Measurements from ENCODE around the gene SOX6.

The SOX6 gene

GRCh38 chr11:16086229-16086819 is 270.0 kb downstream of the SOX6 start:
- Histone ChIP-seq H3K27me3 (no peaks in the 10 kb centered on the region), H3K9me3 (no peaks in the 10 kb centered on the region), H3K36me3 (no peaks in the 10 kb centered on the region), H3K4me3 (no peak overlapping the region), H3K4me1 (peaks cover 0 to 15% (median 2%) of the 10 kb centered on the region in 4 donors), H3K27ac (no peak overlapping the region)
- DNase-seq, result no peak
- TF ChIP-seq, protein P1, sequence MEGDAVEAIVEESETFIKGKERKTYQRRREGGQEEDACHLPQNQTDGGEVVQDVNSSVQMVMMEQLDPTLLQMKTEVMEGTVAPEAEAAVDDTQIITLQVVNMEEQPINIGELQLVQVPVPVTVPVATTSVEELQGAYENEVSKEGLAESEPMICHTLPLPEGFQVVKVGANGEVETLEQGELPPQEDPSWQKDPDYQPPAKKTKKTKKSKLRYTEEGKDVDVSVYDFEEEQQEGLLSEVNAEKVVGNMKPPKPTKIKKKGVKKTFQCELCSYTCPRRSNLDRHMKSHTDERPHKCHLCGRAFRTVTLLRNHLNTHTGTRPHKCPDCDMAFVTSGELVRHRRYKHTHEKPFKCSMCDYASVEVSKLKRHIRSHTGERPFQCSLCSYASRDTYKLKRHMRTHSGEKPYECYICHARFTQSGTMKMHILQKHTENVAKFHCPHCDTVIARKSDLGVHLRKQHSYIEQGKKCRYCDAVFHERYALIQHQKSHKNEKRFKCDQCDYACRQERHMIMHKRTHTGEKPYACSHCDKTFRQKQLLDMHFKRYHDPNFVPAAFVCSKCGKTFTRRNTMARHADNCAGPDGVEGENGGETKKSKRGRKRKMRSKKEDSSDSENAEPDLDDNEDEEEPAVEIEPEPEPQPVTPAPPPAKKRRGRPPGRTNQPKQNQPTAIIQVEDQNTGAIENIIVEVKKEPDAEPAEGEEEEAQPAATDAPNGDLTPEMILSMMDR (IDR thresholded peaks at IDR 0.05), result no peak
- intact Hi-C loops (cut with DNase I; ENCODE audit: low total_unique reads), result no loop called here

GRCh38 chr11:16082095-16083055 is 274.0 kb downstream of the SOX6 start:
- H3K4me3 ChIP-seq, result no peak overlapping the region
- intact Hi-C loops (cut with DNase I; ENCODE audit: low total_unique reads), result no loop called here

DNA sequence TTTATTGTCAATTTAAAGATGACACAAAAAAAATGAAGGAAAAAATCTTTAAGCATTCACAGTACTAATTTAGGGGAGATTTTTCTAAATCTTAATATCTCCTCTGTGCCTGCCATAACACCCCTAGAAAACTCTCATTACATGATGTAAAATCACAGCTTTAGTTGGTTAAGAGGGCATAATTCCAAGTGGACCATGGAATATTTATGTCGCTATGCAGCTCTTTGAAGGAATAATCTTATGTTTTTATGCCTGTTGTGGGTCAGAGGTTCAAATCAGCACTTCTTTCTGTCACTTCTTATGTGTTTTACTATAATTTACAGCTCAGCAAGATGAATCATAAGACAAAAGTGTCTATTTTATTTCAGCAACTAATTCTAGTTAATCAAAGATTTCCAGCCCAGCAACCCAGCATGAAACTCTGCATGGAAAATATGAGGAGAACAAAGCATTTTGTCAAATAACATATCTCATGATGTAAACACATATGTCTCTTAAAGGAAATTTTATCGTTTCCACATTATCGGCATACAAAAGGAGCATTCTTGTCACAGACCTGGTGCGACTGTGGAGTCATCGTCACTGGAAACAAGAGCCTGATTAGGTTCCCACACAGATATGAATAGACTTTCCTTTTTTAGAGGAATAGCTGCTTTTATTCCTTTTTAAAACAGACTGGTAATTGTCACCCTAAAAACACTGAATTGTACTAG is 274.8 kb downstream of the SOX6 start:
- no peaks in the 10 kb centered on the region for H3K27me3 ChIP-seq
- no peaks in the 10 kb centered on the region for H3K36me3 ChIP-seq
- intact Hi-C loops (cut with DNase I; ENCODE audit: low total_unique reads), result no loop called here
- DNase-seq, result no peak
- no peaks in the 10 kb centered on the region for H3K9me3 ChIP-seq
- peaks cover 0 to 15% (median 2%) of the 10 kb centered on the region in 4 donors for H3K4me1 ChIP-seq
- no peak overlapping the region for H3K27ac ChIP-seq
- TF ChIP-seq, protein P1 (IDR thresholded peaks at IDR 0.05), result no peak
- H3K4me3 ChIP-seq, result no peak overlapping the region

More at GRCh38 chr11:16082095-16083055, 274.0 kb downstream of the SOX6 start:
- H3K27me3 ChIP-seq, result no peaks in the 10 kb centered on the region
- DNase-seq, result no peak
- H3K9me3 ChIP-seq, result no peaks in the 10 kb centered on the region
- H3K4me1 ChIP-seq, result peaks cover 0 to 15% (median 2%) of the 10 kb centered on the region in 4 donors
- no peaks in the 10 kb centered on the region for H3K36me3 ChIP-seq
- H3K27ac ChIP-seq, result no peak overlapping the region
- TF ChIP-seq, protein P1 (IDR thresholded peaks at IDR 0.05), result no peak

- no peak overlapping the region for H3K27ac ChIP-seq
- no peak for DNase-seq
- TF ChIP-seq, protein P1 (IDR thresholded peaks at IDR 0.05), result no peak
- intact Hi-C loops (cut with DNase I; ENCODE audit: low total_unique reads), result no loop called here
- H3K36me3 ChIP-seq, result no peaks in the 10 kb centered on the region
- H3K4me3 ChIP-seq, result no peak overlapping the region
- peaks cover 0 to 15% (median 2%) of the 10 kb centered on the region in 4 donors for H3K4me1 ChIP-seq
- no peaks in the 10 kb centered on the region for H3K9me3 ChIP-seq
- no peaks in the 10 kb centered on the region for H3K27me3 ChIP-seq
Observed at GRCh38 chr11:16080688-16081381, 275.5 kb downstream of the SOX6 start.

GRCh38 chr11:16078936-16079335 is 277.4 kb downstream of the SOX6 start:
- TF ChIP-seq, protein P1 (IDR thresholded peaks at IDR 0.05), result no peak
- H3K27me3 ChIP-seq, result no peaks in the 10 kb centered on the region
- no peak for DNase-seq
- intact Hi-C loops (cut with DNase I; ENCODE audit: low total_unique reads), result no loop called here
- H3K4me1 ChIP-seq, result peaks cover 0 to 16% (median 2%) of the 10 kb centered on the region in 4 donors
- no peak overlapping the region for H3K27ac ChIP-seq
- peaks cover 0 to 4% (median 0%) of the 10 kb centered on the region in 3 donors for H3K9me3 ChIP-seq
- no peak overlapping the region for H3K4me3 ChIP-seq
- no peaks in the 10 kb centered on the region for H3K36me3 ChIP-seq

Data from tibial artery (tissue), 4 donors.